GM23248 (cell line): ENCODE data around the gene ADISSP.

Experiments used
- EZH2 ChIP-seq: fragments of 200-600 bp; sonication (generic); IDR thresholded peaks from 2 replicates; pipeline ENCODE4 v1.6.1; 2018; ENCODE audit warnings: antibody characterized with exemption, mild to moderate bottlenecking; ENCODE audit not compliant: insufficient read depth, poor library complexity, severe bottlenecking
- EZH2phosphoT487 ChIP-seq: fragments of 200-600 bp; sonication (generic); IDR thresholded peaks from 2 replicates; pipeline ENCODE4 v1.6.1; 2018; ENCODE audit warnings: antibody characterized with exemption, moderate library complexity, mild to moderate bottlenecking, low read depth; ENCODE audit not compliant: insufficient read depth

DNA sequence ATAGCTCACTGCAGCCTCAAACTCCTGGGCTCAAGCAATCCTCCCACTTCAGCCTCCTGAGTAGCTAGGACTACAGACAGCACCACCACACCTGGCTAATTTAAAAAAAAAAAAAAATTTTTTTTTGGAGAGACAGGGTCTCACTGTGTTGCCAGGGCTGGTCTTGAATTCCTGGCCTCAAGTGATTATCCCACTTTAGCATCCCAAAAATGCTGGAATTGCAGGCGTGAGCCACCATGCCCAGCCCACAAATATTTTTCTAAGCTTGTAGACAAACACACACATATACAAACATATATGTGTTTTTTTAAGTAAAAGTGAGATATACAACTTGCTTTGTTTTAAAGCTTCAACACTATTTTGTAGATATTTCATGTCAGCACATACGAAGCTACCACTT lies 24.3 kb downstream of the ADISSP start:
- TF ChIP-seq EZH2 (no peak), EZH2phosphoT487 (no peak)
